ENCODE results near the gene ZNF77. TPM values are rescaled to one million over a fixed set of nuclear protein-coding genes. Genes with fewer than 3 reads are reported as not detected.
"Not testable (repeated sequence)": the region's sequence is repeated elsewhere in the genome, so short reads cannot be mapped to it uniquely, and the experiment has no call there.

Gene ZNF77
- total RNA-seq, 1 donor from 2014 or later, result 2.8 TPM

DNA sequence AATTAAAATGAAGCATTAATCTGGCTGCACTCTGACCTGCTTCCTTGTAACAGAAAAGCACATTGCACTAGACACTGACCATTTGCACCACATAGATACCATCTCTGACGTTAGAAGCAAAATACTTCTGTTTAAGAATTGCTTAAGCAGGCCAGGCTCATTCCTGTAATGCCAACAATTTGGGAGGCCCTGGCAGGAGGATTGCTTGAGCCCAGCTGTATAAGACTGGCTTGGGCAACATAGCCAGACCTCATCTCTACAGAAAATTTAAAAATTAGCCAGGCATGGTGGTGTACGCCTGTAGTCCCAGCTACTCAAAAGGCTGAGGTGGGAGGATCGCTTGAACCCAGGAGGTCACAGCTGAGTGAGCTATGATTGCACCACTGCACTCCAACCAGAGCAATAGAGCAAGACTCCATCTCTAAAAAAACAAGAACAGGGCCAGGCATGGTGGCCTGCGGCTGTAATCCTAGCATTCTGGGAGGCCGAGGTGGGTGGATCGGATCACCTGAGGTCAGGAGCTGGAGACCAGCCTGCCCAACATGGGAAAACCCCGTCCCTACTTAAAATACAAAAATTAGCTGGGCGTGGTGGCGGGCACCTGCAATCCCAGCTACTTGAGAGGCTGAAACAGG lies 25.5 kb upstream of the ZNF77 start:
- DNase-seq (ENCODE audit: low spot score), result peak; percentile 48

DNA sequence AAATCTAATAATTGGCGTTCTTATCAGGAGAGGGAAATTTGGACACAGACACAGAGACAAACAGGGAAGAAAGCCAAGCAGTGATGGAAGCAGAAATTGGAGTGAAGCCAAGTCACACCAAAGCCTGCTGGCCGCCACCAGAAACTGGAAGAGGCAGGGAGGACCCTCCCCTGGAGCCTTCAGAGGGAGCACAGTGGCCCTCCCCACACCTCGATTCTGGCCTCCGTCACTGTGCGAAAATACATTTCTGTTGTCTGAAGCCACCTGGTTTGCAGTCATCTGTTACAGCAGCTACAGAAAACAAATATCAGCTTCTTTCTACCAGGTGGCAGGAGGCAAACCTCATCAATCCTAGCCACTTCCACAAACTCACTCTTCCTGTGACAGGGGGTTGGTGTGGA lies 24.3 kb upstream of the ZNF77 start:
- peak; percentile 59 for DNase-seq (ENCODE audit: low spot score)

DNA sequence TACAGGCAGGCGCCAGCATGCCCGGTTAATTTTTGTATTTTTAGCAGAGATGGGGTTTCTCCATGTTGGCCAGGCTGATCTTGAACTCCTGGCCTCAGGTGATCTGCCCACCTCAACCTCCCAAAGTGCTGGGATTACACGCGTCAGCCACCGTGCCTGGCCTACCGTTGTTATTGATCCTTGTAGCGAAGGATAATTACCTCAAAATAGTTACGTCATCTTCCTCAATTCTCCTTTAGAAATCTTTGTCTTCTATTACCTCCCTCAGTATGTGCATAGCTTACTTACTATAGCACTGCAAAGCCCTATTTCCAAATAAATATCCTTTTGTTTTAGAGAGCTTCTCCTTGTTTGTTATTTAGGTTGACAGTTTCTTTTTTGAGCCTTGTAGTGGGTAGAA lies 23.2 kb upstream of the ZNF77 start:
- DNase-seq (ENCODE audit: low spot score), result no peak

DNA sequence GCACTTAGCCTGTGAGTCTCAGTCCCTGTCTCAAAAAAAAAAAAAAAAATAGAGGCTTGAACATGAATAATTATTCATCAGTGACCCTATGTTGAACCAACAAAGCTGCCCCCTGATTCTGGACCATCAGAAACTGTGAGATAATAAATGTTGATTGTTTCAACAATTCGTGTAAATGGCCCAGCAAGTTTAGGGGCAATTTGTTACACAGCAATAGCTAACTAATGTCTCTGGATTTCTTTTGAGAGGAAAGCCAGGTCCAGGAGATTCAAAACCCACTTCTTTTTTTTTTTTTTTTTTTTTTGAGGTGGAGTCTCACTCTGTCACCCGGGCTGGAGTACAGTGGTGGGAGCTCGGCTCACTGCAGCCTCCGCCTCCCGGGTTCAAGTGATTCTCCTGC lies 20.1 kb upstream of the ZNF77 start:
- DNase-seq (ENCODE audit: low spot score), result no peak

DNA sequence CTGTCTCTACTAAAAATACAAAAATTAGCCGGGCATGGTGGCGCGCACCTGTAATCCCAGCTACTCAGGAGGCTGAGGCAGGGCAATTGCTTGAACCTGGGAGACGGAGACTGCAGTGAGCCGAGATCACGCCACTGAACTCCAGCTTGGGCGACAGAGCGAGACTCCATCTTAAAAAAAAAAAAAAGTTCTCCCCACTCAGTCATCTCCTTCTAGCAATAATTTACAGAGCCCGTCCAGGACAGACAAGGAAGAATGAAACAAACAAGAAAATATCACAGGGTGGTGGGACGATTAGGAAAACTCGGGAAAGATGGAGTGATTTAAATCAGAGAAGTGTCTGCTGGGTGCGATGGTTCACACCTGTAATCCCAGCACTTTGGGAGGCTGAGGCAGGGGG lies 18.9 kb upstream of the ZNF77 start:
- not testable (repeated sequence) for DNase-seq (ENCODE audit: low spot score)

DNA sequence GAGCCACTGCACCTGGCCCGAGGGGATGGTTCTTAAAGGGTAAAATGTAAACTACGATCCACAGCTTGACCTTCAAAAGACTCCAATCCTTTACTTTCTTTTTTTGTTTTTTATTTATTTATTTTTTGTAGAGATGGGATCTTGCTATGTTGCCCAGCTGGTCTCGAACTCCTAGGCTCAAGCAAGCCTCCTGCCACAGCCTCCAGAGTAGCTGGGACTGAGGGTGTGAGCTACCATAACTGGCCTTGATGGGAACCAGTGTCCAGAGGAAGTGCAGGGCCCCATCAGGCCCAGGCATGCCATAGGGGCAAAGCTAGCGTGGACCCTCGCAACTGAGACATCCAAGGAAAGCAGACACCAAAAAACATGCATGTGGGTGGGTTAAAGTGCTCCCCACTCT lies 18.4 kb upstream of the ZNF77 start:
- no peak for DNase-seq (ENCODE audit: low spot score)

DNA sequence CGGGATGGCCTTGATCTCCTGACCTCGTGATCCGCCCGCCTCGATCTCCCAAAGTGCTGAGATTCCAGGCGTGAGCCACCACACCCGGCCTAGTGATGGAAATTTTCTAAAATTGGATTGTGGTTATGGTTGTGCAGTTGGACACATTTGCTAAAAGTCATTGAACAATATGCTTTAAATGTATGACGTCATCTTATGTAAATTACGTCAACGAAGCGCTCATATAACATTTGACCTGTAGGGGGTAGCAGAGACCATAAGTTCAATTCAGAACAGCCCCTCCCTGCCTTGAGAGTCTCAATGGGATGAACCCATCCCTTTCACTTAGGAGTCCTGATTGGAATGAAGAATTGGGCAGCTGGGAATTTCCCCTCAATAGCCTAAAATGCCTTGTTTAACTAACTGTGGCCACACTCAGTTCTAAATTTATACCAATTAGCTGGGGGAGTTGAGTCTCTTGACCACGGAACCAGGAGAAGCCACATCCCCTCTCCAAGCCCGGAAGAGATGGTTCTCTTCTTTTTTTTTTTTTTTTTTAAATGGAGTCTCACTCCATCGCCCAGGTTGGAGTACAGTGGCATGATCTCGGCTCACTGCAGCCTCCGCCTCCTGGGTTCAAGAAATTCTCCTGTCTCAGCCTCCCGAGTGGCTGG lies 17.4 kb upstream of the ZNF77 start:
- peak; percentile 72 for DNase-seq (ENCODE audit: low spot score)

DNA sequence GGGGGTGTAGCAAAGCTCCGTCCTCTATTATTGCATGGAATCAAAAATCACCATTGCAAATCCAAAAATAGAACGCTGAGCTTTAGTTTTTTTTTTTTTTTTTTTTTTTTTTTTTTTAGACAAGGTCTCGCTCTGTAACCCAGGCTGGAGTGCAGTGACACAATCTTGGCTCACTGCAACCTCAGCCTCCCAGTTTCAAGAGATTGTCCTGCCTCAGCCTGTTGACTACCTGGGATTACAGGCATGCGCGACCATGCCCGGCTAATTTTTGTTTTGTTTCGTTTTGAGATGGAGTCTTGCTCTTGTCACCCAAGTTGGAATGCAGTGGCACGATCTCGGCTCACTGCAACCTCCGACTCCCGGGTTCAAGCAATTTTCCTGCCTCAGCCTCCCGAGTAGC lies 15.3 kb upstream of the ZNF77 start:
- no peak for DNase-seq (ENCODE audit: low spot score)

DNA sequence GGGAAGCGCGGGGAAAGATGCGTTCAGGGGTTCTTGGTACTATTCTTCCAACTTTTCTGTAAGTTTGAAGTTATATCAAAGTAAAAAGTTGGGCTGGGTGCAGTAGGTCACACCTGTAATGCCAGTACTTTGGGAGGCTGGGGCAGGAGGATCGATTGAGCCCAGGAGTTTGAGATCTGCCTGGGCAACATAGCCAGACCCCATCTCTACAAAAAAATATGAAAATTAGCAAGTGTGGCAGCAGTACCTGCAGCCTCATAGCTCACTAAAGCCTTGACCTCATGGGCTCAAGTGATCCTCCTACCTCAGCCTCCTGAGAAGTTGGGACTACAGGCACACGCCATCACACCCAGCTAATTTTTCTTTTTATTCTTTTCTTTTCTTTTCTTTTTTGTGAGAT lies 12.4 kb upstream of the ZNF77 start:
- DNase-seq (ENCODE audit: low spot score), result no peak

DNA sequence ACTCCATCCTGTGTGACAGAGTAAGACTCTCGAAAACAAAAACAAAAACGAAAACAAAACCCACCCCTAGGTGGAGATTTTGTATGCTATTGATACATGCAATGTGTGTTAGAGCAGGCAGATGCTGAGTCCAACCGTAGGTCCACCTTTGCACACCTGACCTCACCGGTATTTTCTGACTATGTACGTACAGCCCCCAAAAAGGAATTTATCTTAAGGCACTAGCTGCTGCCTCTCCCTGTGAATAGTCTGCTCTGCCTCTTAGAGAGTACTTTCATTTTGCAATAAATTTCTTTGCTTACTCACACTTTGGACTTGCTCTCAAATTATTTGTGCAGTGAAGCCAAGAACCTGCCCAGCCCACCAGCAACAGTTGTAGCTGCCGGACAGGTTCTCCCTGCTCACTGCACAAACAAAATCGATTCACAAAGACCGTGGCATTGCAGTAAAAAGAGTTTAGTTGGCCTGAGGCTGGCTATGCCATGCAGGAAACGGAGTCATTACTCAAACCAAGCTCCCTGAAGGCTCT lies 8.2 kb upstream of the ZNF77 start:
- DNase-seq (ENCODE audit: low spot score), result peak; percentile 83

DNA sequence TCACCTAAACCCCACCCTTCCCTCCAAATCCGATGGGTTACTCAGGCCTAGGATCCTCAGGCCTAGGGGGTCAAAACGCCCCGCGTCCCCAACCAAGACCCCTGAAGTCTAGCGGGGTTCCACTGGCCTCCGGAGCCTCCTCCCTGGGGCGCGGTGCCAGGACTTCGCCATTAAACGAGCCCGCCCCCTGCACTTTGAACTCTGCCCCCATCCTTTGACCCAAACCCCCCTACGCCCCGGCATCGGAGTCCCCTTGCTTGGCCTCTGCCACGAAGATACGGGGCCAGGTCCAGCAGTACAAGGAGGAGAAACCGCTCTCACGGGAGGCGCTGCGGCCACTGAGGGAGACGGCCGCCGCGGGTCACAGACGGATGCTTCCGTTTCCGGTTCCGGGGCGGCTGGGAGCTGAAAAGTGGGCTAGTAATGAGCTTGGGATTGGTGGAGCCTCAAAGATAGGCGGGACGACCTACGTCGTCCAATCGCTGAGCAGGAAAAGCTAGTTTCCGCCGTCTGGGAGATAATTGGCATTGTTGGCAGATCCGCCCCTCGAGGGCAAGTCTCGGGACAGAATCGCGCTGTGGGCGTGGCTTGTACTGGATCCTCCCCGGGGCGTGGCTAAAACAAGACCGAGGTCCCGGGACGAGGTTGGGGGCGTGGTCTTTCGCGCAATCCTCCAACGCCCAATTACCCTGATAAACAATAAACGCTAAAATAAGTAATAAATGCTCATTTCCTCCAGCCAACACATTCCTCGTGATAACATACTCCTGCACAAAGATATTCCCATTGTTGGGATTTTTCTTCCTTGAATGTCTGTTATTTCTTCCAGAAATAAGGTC lies 5.7 kb upstream of the ZNF77 start:
- peak; percentile 100 for DNase-seq (ENCODE audit: low spot score)

DNA sequence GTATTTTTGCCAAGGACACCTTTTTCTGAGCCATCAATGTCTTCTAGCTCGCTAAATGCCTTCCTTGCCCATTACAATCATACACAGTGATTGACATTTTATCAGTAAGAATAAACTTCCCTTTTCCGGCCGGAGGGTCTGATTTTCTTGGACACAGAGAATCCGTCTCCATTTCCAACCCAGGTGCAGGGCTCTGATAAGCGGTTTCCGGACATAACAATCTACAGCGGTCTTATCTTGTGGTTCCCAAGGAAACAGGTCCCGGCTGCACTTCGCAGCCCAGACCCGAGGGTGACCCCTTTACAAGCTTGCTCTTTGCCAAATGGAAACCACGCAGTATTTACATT lies 5.1 kb upstream of the ZNF77 start:
- DNase-seq (ENCODE audit: low spot score), result no peak

DNA sequence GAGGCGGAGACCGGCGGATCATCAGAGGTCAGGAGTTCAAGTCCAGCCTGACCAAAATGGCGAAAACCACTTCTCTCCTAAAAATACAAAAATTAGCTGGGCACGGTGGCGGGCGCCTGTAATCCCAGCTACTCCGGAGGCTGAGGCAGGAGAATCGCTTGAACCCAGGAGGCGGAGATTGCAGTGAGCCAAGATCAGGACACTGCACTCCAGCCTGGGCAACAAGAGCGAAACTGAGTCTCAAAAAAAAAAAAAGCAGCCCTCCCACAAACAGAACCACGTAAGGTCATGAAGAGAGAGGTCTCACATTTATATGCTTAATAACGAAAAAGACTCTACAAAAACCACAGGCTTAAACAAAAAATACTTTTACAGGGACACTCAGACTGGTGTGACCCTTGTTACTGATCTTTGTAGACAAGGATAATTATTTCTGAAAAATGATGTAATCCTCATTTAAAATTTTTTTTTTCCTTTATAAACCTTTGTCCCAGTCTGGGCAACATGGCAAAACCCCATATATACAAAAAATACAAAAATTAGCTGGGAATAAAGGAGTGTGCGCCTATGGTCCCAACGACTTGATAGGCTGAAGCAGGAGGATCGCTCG lies 909 bp upstream of the ZNF77 start:
- DNase-seq (ENCODE audit: low spot score), result no peak

DNA sequence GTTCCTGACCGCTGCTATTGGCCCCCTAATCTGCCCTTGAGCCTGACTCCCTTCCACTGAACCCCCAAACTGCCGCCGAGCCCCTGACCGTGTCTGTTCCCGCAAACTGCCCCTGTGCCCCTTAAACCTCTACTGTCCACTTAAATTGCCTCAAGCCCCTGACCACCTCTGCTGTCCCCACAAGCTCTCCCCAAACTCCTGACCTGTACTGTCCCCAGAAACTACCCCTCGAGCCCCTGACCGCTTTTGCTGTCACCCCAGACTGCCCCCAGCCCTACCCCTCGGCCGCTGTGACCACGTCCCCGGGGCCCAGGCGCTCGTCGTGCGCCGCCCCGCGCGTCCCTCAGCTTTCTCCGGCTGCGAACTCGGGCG lies 382 bp downstream of the ZNF77 start:
- no peak for DNase-seq (ENCODE audit: low spot score)

DNA sequence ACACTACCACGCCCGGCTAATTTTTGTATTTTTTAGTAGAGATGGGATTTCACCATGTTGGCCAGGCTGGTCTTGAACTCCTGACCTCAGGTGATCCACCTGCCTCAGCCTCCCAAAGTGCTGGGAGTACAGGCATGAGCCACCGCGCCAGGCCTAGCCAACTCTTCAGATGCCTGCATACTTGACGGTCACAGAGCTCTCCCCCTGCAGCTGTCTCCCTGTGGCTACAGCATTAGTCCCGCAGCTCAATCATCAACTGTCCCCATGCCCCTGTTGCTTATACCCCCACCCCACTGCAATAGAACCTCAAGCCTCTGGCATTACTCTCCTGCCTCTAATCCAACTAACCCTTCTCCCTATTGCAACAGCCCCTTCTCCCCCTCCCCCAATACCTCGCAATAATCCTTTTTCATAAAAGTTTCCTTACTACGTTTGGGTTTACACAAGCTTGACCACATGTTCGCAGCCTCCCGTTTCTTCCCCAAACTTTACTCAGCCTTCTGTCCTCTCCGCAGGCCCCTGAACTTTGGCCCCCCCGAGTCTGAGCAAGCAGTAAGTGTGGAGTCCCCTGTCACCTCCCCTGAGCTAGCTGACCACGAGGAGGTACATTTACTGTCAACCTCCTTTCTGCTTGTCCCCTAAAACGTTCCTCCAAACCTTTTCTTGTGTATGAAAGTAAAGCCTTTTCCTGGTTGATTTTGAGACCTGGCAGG lies 1.7 kb downstream of the ZNF77 start:
- DNase-seq (ENCODE audit: low spot score), result no peak

DNA sequence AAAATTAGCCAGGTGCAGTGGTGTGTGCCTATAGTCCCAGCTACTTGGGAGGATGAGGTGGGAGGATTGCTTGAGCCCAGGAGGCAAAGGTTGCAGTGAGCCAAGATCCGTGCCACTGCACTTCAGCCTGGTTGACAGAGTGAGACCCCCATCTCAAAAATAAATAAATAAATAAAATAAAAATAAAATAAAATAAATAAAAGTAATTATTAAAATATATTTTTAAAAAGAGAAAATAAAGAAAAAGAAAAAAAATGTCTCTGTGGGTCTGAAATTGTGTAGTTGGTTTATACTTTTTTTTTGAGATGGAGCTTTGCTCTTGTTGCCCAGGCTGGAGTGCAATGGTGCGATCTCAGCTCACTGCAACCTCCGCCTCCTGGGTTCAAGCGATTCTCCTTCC lies 8.9 kb downstream of the ZNF77 start:
- not testable (repeated sequence) for DNase-seq (ENCODE audit: low spot score)

DNA sequence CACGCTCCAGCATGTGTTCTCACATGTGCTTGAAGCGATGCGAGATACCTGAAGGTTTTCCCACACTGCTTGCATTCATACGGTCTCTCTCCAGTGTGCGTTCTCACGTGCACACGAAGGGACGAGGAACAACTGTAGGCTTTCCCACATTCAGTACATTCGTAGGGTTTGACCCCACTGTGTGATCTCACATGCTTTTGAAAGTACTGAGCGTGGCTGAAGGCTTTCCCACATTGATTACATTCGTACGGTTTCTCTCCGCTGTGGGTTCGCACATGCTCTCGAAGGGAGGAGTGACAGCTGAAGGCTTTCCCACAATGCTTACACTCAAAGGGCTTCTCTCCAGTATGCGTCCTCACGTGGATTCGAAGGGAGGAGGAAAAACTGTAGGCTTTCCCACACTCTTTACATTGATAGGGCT lies 11.3 kb downstream of the ZNF77 start:
- DNase-seq (ENCODE audit: low spot score), result no peak

DNA sequence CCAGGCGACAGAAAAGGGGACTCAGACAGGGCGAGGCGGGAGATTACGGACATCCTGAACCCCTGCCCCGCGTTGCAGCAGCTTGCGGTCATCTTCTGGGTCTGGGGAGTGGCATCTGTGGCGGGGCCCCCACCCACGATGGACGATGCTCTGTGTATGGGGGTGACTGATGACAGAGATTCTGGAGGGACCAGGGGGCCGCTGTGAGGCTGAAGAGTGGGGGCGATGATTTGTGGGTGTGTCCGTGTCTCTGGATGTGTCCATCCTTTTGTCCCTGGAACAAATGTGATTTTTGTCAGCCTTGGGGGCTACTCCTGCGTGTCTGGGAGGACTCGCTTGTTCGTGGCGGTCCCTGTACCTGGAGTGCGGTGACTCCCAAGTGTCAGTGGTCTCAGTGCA lies 17.7 kb downstream of the ZNF77 start:
- DNase-seq (ENCODE audit: low spot score), result no peak

DNA sequence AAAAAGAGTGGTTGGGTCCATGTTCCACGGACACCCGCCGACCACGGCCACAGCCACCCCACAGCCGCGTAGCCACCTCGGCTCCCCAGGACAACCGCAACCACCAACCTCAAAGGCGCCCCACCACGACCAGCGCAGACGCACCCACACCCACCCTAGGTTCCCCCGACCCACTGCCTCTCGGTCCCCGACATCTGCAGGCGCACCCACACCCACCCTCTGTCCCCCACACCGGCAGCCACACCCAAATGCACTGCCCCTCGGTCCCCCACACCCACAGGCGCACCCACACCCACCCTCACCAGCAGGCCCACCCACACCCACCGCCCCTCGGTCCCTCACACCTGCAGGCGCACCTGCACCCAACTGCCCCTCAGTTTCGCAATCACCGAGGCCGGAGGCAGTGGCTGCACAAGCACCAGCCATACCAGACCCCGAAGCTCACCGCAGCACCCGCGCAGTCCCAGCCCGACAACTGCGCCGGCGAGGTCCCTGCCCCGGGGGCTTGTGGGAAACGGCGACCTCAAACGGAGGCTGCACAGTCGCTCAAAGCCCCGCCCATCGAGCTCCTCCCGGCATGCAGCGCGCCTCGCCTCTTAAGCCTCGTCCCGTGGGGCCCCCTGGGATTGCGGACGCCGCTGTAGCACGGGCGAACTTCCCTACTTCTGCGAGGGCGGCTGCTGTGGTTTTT lies 18.3 kb downstream of the ZNF77 start:
- DNase-seq (ENCODE audit: low spot score), result no peak

DNA sequence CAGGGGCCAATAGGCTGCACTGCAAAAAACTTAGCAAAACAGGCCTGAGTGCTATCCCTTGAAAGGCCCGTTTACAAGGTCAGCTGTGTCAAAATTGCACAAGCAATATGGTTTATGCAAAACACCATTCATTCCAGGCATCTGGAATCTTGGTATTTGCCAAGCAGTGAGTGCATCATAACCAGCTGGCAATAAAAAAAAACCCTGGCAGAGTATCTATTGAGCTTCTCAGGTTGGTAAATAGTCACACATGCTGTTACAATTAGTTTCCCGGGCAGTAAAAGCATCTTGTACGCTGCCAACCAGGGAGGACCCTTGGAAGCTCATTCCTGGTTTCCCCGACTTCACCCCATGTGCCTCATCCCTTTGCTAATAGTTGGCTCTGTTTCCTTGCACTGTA lies 21.3 kb downstream of the ZNF77 start:
- DNase-seq (ENCODE audit: low spot score), result no peak

DNA sequence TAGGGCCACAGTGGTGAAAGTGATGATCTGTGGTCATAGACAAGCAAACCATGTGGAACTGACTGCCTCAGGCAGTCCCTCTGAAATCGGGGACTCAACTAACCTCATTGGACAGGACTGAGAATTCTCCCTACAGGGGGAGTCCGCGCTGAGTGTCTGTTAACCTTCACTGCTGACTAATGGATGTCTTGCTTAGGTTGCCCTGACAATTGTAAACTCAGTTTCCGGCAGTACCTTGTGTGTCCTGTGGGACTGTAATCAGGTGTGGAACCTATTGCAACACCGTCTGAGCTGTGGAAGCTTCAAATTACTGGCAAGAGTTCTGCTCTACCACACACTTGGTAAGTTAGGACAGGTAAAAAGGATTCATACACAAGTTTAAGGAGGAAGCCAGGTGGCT lies 21.8 kb downstream of the ZNF77 start:
- DNase-seq (ENCODE audit: low spot score), result no peak
